HepG2 (cell line): ENCODE results near the gene APOLD1. TPM values are rescaled to one million over a fixed set of nuclear protein-coding genes. Genes with fewer than 3 reads are reported as not detected.

Experiments used
- AHDC1 ChIP-seq: sonication (generic); formaldehyde crosslinking; IDR thresholded peaks from 2 replicates; pipeline ENCODE4 v1.5.1; 2020; ENCODE audit warnings: mild to moderate bottlenecking, missing genetic modification reagents, borderline replicate concordance
- KAT2B ChIP-seq: fragments of 150-350 bp; IDR thresholded peaks from 2 replicates; pipeline ENCODE4 v1.6.1; 2014; ENCODE audit warnings: low read depth, low read length, borderline replicate concordance
- NFYB ChIP-seq: sonication (generic); formaldehyde crosslinking; IDR thresholded peaks from 2 replicates; pipeline ENCODE4 v1.4.0; 2020; ENCODE audit warnings: missing genetic modification reagents
- NR0B2 ChIP-seq: sonication (generic); formaldehyde crosslinking; IDR thresholded peaks from 2 replicates; pipeline ENCODE4 v1.4.0; 2020; ENCODE audit warnings: mild to moderate bottlenecking, missing genetic modification reagents
- PLRG1 ChIP-seq: fragments of 450-650 bp; conservative IDR thresholded peaks from 2 replicates; pipeline ENCODE4 v1.6.1; 2016
- SIX4 ChIP-seq: sonication (generic); formaldehyde crosslinking; IDR thresholded peaks from 2 replicates; pipeline ENCODE4 v1.4.0; 2020; ENCODE audit warnings: missing genetic modification reagents
- SP1 ChIP-seq, 2 experiments: fragments of 450-650 bp in 1 of 2; sonication (generic) in 1 of 2; formaldehyde crosslinking in 1 of 2; IDR thresholded peaks; 2 replicates each; pipeline versions ENCODE4 v1.4.0 to v1.6.1; 2016 to 2020; ENCODE audit warnings: missing genetic modification reagents in 1 of 2
- UBTF ChIP-seq: sonication (generic); formaldehyde crosslinking; IDR thresholded peaks from 2 replicates; pipeline ENCODE4 v1.4.0; 2020; ENCODE audit warnings: mild to moderate bottlenecking, missing genetic modification reagents
- ZFP1 ChIP-seq: IDR thresholded peaks from 2 replicates; pipeline ENCODE4 v1.6.1; 2016
- ZNF280D ChIP-seq: sonication (generic); formaldehyde crosslinking; IDR thresholded peaks from 2 replicates; pipeline ENCODE4 v1.5.1; 2020; ENCODE audit warnings: mild to moderate bottlenecking, missing genetic modification reagents
- ZNF530 ChIP-seq: sonication (generic); formaldehyde crosslinking; IDR thresholded peaks from 2 replicates; pipeline ENCODE4 v1.5.0; 2020; ENCODE audit warnings: low read depth, mild to moderate bottlenecking, missing genetic modification reagents
- ZNF574 ChIP-seq: sonication (generic); formaldehyde crosslinking; IDR thresholded peaks from 2 replicates; pipeline ENCODE4 v1.4.0; 2020; ENCODE audit warnings: missing genetic modification reagents
- polyA plus RNA-seq, 8 experiments: library from polyadenylated mRNA; depleted of rRNA in 3 of 8; stranded (reverse) in 7 of 8; unstranded in 1 of 8; fragments of >200 nt; fragmentation: Illumina TruSeq in 4 of 8; extraction: Trizol in 4 of 8; gene quantifications; 2 replicates each; pipeline versions ENCODE4 v1.2.1 to v1.2.3, GENCODE V29; 2011 to 2016; ENCODE audit warnings: low read depth in 4 of 8, missing spikeins in 1 of 8, mixed read lengths in 1 of 8; ENCODE audit not compliant: insufficient read depth in 1 of 8
- total RNA-seq, 5 experiments: library from RNA; depleted of rRNA; stranded (reverse); fragments of >200 nt; fragmentation: Illumina TruSeq; extraction: Trizol; gene quantifications; 2 replicates each; pipeline ENCODE4 v1.2.3, GENCODE V29; 2016; ENCODE audit warnings: low read depth in 1 of 5

Gene APOLD1
- total and polyA plus RNA-seq, 2 of the 13 experiments (the other 11 are each of a cell fraction or from before 2014, with no cell fraction given): 0.20 to 0.84 TPM

- no peak for TF ChIP-seq AHDC1 (CRISPR knock-in tag)
- TF ChIP-seq NFYB: no peak
- TF ChIP-seq ZNF530 (CRISPR knock-in tag): 0 out of 2 replicates have a peak, but pooled peaks have one; percentile 28
- TF ChIP-seq PLRG1: no peak
- no peak for TF ChIP-seq ZNF280D
- TF ChIP-seq SIX4 (CRISPR knock-in tag): no peak
- peak; percentile 68 for TF ChIP-seq ZNF574
- no peak for TF ChIP-seq ZFP1 (CRISPR knock-in tag)
- no peak for TF ChIP-seq KAT2B
- TF ChIP-seq NR0B2 (CRISPR knock-in tag): peak; percentile 90
- TF ChIP-seq UBTF: peak; percentile 68
- no peak for TF ChIP-seq SP1 (IDR thresholded peaks at IDR 0.05)
- no peak for TF ChIP-seq SP1 (CRISPR knock-in tag; IDR thresholded peaks at IDR 0.05)
Measured at GRCh38 chr12:12786706-12787601, 1.5 kb downstream of the APOLD1 start (continued).
